GM03348 (cell line): Measurements from ENCODE around the gene ADCY3.
"Not testable (repeated sequence)": the region's sequence is repeated elsewhere in the genome, so short reads cannot be mapped to it uniquely, and the experiment has no call there.

ENCODE experiments used
- DNase-seq: peaks from one replicate; pipeline ENCODE4 v3.0.0; 2012; ENCODE audit warnings: low spot score

The ADCY3 gene

GRCh38 chr2:24809316-24810007, 110.6 kb downstream of the ADCY3 start:
- no peak for DNase-seq

- no peak for DNase-seq
Measured at GRCh38 chr2:24806661-24807036, 113.4 kb downstream of the ADCY3 start.

- not testable (repeated sequence) for DNase-seq
Measured at GRCh38 chr2:24805811-24806660, 114.0 kb downstream of the ADCY3 start.

GRCh38 chr2:24800487-24800886, 119.5 kb downstream of the ADCY3 start:
- not testable (repeated sequence) for DNase-seq

- no peak for DNase-seq
Measured at GRCh38 chr2:24797644-24798043, 122.4 kb downstream of the ADCY3 start.

GRCh38 chr2:24793761-24794435, 126.1 kb downstream of the ADCY3 start:
- DNase-seq, result peak; percentile 20

GRCh38 chr2:24792874-24793760, 126.9 kb downstream of the ADCY3 start, which contains the start of the genes CENPO and PTRHD1:
CENPO (plus strand) TSS chr2:24793425; CDS start chr2:24793920, 495 bp downstream.
PTRHD1 (minus strand) TSS chr2:24793391; CDS start chr2:24793377, 14 bp downstream.
- peak; percentile 98 for DNase-seq

- no peak for DNase-seq
Measured at GRCh38 chr2:24792542-24792873, 127.5 kb downstream of the ADCY3 start.

GRCh38 chr2:24791452-24791851, 128.6 kb downstream of the ADCY3 start:
- no peak for DNase-seq

GRCh38 chr2:24788816-24789215, 131.2 kb downstream of the ADCY3 start:
- DNase-seq, result no peak

- DNase-seq, result no peak
Measured at GRCh38 chr2:24787532-24787931, 132.5 kb downstream of the ADCY3 start.

- no peak for DNase-seq
Measured at GRCh38 chr2:24785671-24786321, 134.2 kb downstream of the ADCY3 start.

- no peak for DNase-seq
Measured at GRCh38 chr2:24783641-24784040, 136.4 kb downstream of the ADCY3 start.

- DNase-seq, result no peak
Measured at GRCh38 chr2:24779116-24779515, 140.9 kb downstream of the ADCY3 start.

GRCh38 chr2:24774373-24774772, 145.7 kb downstream of the ADCY3 start:
- no peak for DNase-seq

GRCh38 chr2:24771764-24772586, 148.1 kb downstream of the ADCY3 start:
- no peak for DNase-seq

- DNase-seq, result no peak
Measured at GRCh38 chr2:24771061-24771460, 149.0 kb downstream of the ADCY3 start.
